GM21717 (cell line): Measurements from ENCODE around the gene ABCG5.

Experiments
- ATAC-seq: cut with Tn5 transposase; IDR thresholded peaks from one replicate; pipeline ENCODE4 v1.9.1; 2021; ENCODE audit warnings: mild to moderate bottlenecking, moderate library complexity; ENCODE audit not compliant: unreplicated experiment

ABCG5 gene

GRCh38 chr2:43810888-43811287 lies 27.8 kb downstream of the ABCG5 start:
- no peak for ATAC-seq

GRCh38 chr2:43810452-43810851 lies 28.2 kb downstream of the ABCG5 start:
- no peak for ATAC-seq

GRCh38 chr2:43806719-43807031 lies 32.0 kb downstream of the ABCG5 start:
- no peak for ATAC-seq

DNA sequence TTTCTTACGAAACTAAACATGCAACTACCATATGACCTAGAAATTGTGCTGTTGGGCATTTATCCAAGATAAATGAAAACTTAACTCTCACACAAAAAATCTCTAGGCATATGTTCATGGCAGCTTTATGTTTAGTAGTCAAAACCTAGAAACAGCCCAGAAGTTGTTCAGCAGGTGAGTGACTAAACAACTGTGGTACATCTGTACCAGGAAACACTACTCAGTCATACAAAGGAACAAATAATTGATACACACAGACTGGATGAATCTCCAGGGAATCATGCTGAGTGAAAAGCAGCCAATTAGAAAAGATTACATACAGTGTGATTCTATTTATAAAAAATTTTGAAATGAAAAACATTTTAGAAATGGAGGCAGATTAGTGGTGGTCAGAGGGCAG lies 35.5 kb downstream of the ABCG5 start:
- no peak for ATAC-seq

DNA sequence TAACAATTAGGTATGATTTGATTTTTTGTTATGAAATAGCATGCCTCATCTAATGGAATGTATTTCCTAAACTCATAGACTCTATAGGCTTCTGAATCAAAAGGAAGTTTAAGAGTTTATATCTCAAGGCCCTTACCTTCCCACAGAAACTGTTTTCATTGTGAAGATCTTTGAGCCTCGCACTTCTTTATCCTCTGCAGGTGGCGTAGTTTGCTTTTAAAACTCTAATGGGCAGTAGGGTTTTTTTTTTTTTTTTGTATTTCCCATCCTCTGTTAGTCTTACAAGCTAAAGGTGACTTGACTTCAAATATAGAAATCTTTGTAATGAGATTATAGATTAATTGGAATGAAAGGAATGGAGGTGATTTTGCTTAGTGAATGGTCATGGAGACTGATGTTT lies 36.5 kb downstream of the ABCG5 start:
- no peak for ATAC-seq

DNA sequence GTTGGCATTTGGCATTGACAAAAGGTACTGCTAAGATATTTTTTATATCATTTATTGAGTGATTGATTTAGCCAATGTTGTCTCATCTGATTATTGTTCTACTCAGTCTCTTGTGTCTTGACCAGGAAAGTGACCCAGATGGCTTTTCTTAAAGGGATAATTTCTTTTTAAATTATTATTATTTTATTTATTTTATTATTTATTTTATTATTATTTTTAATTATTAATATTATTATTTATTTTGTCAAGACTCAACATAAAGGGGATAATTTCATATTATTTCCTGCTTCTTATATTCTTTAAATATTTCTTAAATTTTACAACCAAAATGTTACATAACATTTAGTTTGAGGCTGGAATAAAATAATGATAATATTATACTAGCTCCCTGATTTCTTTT lies 37.7 kb downstream of the ABCG5 start:
- ATAC-seq, result no peak

DNA sequence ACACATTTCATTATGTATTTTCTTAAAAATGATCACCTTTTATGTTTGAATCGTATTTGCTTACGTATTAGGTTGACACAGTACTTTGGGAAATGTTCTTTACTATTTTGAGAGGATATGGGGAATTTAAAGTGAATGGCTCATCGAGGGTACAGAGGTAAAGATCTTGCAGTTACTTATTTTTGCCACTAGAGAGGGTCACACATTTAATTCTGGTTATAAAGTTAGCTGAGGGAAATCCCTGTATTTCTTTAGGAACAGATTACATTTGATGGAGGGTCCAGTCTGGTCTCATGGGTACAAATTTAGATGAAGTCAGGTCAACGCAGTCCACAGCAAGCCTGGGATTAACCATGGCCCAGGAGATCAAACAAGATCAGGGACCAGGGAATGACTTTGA lies 40.3 kb downstream of the ABCG5 start:
- no peak for ATAC-seq

- no peak for ATAC-seq
Observed at GRCh38 chr2:43796206-43796605, 42.4 kb downstream of the ABCG5 start.

GRCh38 chr2:43794956-43795355 lies 43.7 kb downstream of the ABCG5 start:
- ATAC-seq, result no peak

GRCh38 chr2:43792653-43793052 lies 46.0 kb downstream of the ABCG5 start:
- no peak for ATAC-seq

GRCh38 chr2:43791035-43791765 lies 47.4 kb downstream of the ABCG5 start:
- ATAC-seq, result no peak

GRCh38 chr2:43790147-43790546 lies 48.5 kb downstream of the ABCG5 start:
- ATAC-seq, result no peak

- no peak for ATAC-seq
Observed at GRCh38 chr2:43788646-43789045, 50.0 kb downstream of the ABCG5 start.

GRCh38 chr2:43787895-43788294 lies 50.7 kb downstream of the ABCG5 start:
- no peak for ATAC-seq

DNA sequence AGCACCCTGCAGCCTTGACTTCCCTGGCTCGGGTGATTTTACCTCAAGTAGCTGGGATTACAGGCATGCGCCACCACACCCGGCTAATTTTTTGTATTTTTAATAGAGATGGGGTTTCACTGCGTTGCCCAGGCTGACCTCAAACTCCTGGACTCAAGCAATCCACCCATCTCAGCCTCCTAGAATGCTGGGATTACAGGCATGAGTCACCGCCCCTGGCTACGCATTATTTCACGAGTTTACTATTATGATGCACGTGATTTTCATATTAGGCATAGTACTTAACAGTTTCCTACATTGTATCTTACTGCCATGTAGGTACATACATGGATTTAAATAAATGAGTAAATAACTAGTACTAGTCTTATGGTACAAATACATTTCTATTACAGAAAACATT lies 60.4 kb downstream of the ABCG5 start:
- ATAC-seq, result no peak

DNA sequence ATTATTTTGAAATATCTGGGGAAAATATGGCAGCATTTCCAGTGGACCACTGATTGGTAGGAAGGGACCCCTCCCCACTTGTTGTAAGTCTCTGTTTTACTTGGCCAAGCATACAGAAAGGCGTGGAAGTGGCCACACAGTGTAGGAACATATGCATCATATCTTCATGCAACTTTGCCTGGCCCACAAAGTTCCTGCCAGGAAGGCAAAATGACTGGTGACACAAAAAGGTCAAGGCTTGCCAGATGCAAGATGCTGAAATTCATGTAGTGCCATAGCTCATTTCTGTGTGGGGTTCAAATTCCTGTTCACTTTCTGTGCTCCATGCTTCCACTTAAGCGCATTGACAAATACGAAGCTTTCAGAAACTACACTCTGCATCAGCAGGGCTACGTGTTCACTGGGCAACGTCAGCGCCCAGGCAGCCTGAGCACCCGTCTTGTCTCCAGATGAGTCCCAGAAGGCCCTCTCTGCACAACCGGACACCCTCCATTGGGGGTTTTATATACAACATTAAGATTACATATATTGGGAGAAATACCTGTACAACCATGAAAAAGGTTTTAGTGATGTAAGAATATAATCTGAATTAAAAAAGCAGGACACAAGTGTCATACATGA lies 61.2 kb downstream of the ABCG5 start:
- ATAC-seq, result no peak

DNA sequence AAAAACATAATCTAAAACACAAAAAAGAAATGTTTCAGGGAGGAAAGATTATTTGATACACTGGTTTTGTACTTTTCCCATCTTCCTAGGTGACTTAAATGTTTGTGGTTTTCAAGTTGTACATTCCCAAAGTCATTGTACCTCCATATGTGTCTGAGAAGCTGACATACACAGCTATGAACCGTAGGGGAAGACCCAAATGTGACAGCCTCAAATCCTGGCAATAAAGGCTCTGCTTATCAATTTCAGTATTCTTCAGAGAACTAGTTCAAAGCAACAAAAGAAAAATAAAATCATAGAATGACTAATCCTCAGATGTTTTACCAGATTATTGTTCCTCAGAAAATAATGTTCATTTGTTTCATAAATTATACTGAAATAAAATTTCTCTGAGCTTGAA lies 62.3 kb downstream of the ABCG5 start:
- ATAC-seq, result no peak

GRCh38 chr2:43774617-43775016 lies 64.0 kb downstream of the ABCG5 start:
- ATAC-seq, result no peak

DNA sequence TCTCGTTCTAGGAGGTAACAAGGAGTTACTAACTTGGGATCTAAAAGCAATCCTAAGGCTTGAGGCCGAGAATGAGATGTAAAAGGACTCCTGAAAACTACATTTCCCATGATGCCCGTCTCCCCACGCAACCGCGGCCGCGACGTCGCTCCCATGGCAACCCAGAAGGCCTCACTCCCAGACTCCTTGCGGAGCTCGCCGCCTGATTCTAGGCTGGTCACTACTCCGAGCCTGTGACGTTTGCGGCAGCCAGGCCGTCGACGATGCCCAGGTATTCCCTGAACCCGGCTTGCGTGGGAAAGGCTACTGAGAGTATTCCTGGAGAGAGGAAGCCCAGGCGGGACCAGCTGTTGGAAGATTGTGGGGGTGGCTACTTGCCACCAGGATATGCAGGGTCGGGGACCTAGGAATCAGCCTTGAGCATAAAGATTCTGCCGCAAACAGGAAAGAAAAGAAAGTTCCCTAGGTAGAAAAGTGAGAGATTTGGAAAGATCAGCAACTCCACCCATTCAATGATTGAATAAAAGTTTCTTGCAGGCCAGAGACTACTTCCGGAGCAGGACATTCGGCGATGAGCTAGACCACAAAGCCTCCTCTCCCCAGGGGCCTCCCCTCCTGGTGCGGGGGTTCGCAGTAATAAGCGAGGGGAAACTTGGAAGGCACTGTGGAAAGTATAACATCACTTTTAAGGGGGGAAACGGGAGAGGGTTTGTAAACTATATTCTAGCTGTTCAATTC lies 64.6 kb downstream of the ABCG5 start, which contains the start of gene DYNC2LI1:
Gene DYNC2LI1 (plus strand): TSS at position 164 of the 738 bp plus-strand sequence. CDS start 100 bp downstream, at position 264.
- peak; percentile 99 for ATAC-seq

DNA sequence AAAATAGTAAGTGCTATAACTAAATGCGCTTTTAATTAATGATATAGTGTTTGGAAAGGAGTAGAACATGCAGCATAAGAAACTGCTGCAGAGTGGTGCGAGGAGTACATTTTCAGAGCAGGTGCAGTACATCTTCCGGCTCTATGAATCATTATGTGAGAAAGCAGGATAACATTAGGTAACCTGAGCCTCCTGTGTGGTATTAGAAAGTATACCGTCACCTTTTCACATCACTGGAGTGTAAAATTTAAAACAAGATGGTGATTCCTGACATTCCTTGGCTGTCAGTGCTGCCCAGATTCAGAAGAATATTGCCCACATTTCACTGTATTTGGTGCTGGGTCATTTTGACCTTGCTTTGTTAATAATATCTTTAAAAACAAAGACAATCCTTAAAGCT lies 72.6 kb downstream of the ABCG5 start:
- no peak for ATAC-seq

GRCh38 chr2:43764086-43764705 lies 74.4 kb downstream of the ABCG5 start:
- ATAC-seq, result no peak

GRCh38 chr2:43763091-43763490 lies 75.5 kb downstream of the ABCG5 start:
- no peak for ATAC-seq
